Measurements from ENCODE around the gene SNAP47.
A peak's percentile ranks its signal among the peaks of the same experiment; 100 is the strongest.

SNAP47 gene

GRCh38 chr1:227823537-227823936, 88.3 kb downstream of the SNAP47 start:
- no peak for ATAC-seq (replicated peaks; ENCODE audit: extremely low read depth, poor library complexity, severe bottlenecking)
- Mint-ChIP-seq H3K27ac (ENCODE audit: low read depth) (no peak overlapping the region), H3K4me1 (peaks cover 18% of the 10 kb centered on the region), H3K27me3 (no peaks in the 10 kb centered on the region), H3K9me3 (peaks cover 14% of the 10 kb centered on the region), H3K36me3 (ENCODE audit: insufficient read depth) (peaks cover 2% of the 10 kb centered on the region), H3K4me3 (no peak overlapping the region)
- DNase-seq (ENCODE audit: low spot score in 2 of 2), result no peak

GRCh38 chr1:227824204-227824603, 89.0 kb downstream of the SNAP47 start:
- H3K4me3 Mint-ChIP-seq, result no peak overlapping the region
- H3K27me3 Mint-ChIP-seq, result no peaks in the 10 kb centered on the region
- no peak for ATAC-seq (replicated peaks; ENCODE audit: extremely low read depth, poor library complexity, severe bottlenecking)
- no peak overlapping the region for H3K27ac Mint-ChIP-seq (ENCODE audit: low read depth)
- peaks cover 2% of the 10 kb centered on the region for H3K36me3 Mint-ChIP-seq (ENCODE audit: insufficient read depth)
- H3K4me1 Mint-ChIP-seq, result peaks cover 25% of the 10 kb centered on the region
- DNase-seq (ENCODE audit: low spot score in 2 of 2), result no peak
- H3K9me3 Mint-ChIP-seq, result peaks cover 14% of the 10 kb centered on the region

GRCh38 chr1:227828786-227829185, 93.6 kb downstream of the SNAP47 start:
- ATAC-seq (replicated peaks; ENCODE audit: extremely low read depth, poor library complexity, severe bottlenecking), result peak; percentile 52
- no peak overlapping the region for H3K27ac Mint-ChIP-seq (ENCODE audit: low read depth)
- H3K4me3 Mint-ChIP-seq, result peak overlapping the region; percentile 36
- H3K27me3 Mint-ChIP-seq, result peaks cover 4% of the 10 kb centered on the region
- DNase-seq (ENCODE audit: low spot score in 2 of 2), result no peak
- H3K9me3 Mint-ChIP-seq, result peaks cover 1% of the 10 kb centered on the region
- no peaks in the 10 kb centered on the region for H3K36me3 Mint-ChIP-seq (ENCODE audit: insufficient read depth)
- peaks cover 27% of the 10 kb centered on the region for H3K4me1 Mint-ChIP-seq

Measured in central memory CD8-positive, alpha-beta T cell (primary cell).